Bronchus fibroblast of lung (primary cell): ENCODE results near the gene TIMELESS. TPM values are rescaled to one million over a fixed set of nuclear protein-coding genes. Genes with fewer than 3 reads are reported as not detected.

Experiments used
- total RNA-seq: library from RNA; depleted of rRNA; stranded (reverse); fragments of >200 nt; gene quantifications from 2 replicates; pipeline ENCODE4 v1.2.3, GENCODE V29; 2015

Gene TIMELESS
- 22.7 and 24.5 TPM in 2 replicates for total RNA-seq

GRCh38 chr12:56448860-56449621, at the start of gene TIMELESS:
Gene TIMELESS (minus strand): TSS chr12:56449426. CDS start chr12:56434170, 15,256 bp downstream.

GRCh38 chr12:56488041-56488955, 39.1 kb upstream of the TIMELESS start, which contains the start of gene GLS2:
Gene GLS2 (minus strand): TSS chr12:56488161. CDS start chr12:56488118, 43 bp downstream.

GRCh38 chr12:56468216-56469006, 19.2 kb upstream of the TIMELESS start, which contains the start of gene SPRYD4:
Gene SPRYD4 (plus strand): TSS chr12:56468578. CDS start chr12:56468592, 14 bp downstream.

GRCh38 chr12:56454557-56454956, 5.3 kb upstream of the TIMELESS start, which contains the start of gene MIP:
Gene MIP (minus strand): TSS chr12:56454657. CDS start chr12:56454613, 44 bp downstream.

Other genes starting within 250 kb of the TIMELESS start
- 56.3 and 58.7 TPM in 2 replicates for gene RNF41, start 227.5 kb downstream of the TIMELESS start, total RNA-seq
- 53.5 and 63.5 TPM in 2 replicates for gene NABP2, start 225.1 kb downstream of the TIMELESS start, total RNA-seq
- gene SLC39A5, start 219.4 kb downstream of the TIMELESS start, total RNA-seq, result 0.15 TPM in 1 of 2 replicates, not detected in the other
- gene ANKRD52, start 191.0 kb downstream of the TIMELESS start, total RNA-seq, result 10.9 and 15.1 TPM in 2 replicates
- 7.1 and 7.3 TPM in 2 replicates for gene COQ10A, start 182.5 kb downstream of the TIMELESS start, total RNA-seq
- 123 and 126 TPM in 2 replicates for gene CS, start 149.1 kb downstream of the TIMELESS start, total RNA-seq
- gene CNPY2, start 133.4 kb downstream of the TIMELESS start, total RNA-seq, result 63.4 and 79.1 TPM in 2 replicates
- gene PAN2, start 115.4 kb downstream of the TIMELESS start, total RNA-seq, result 14.6 TPM in 2 replicates
- gene IL23A, start 110.5 kb downstream of the TIMELESS start, total RNA-seq, result 0.15 TPM in 1 of 2 replicates, not detected in the other
- gene STAT2, start 89.3 kb downstream of the TIMELESS start, total RNA-seq, result 78.0 and 79.9 TPM in 2 replicates
- not detected in 2 replicates for gene APOF, start 86.6 kb downstream of the TIMELESS start, total RNA-seq
- gene MIP, start 5.2 kb upstream of the TIMELESS start, total RNA-seq, result not detected in 2 replicates
- gene SPRYD4, start 19.2 kb upstream of the TIMELESS start, total RNA-seq, result 1.2 and 1.3 TPM in 2 replicates
- under 0.01 TPM in 2 replicates for gene GLS2, start 38.7 kb upstream of the TIMELESS start, total RNA-seq
- 12.2 and 12.6 TPM in 2 replicates for gene RBMS2, start 72.4 kb upstream of the TIMELESS start, total RNA-seq
- 27.7 and 36.3 TPM in 2 replicates for gene BAZ2A, start 180.9 kb upstream of the TIMELESS start, total RNA-seq
- gene ATP5F1B, start 196.6 kb upstream of the TIMELESS start, total RNA-seq, result 585 and 663 TPM in 2 replicates
- gene PTGES3, start 238.9 kb upstream of the TIMELESS start, total RNA-seq, result 100 and 110 TPM in 2 replicates